Measurements from ENCODE around the gene NDUFA8.

The NDUFA8 gene

DNA sequence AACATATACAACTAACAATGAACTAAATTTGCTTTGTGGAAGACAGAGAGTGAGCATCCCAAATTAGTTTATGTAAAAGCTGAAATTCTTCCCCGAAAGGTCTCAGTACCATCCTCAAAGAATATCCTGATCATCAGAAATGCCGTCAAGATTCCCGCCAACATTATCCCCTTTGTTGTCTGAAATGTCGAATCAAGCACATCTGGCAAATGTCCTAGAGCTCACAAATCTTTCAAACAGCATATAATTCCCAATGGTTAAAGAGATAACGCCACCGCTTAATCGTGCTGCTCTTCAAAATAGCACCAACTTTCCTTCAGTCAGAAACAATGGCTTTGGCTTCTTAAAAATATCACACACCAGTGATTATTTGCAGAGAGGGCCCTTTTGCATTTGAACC, 23.9 kb upstream of the NDUFA8 start:
- DNase-seq, result no peak

DNA sequence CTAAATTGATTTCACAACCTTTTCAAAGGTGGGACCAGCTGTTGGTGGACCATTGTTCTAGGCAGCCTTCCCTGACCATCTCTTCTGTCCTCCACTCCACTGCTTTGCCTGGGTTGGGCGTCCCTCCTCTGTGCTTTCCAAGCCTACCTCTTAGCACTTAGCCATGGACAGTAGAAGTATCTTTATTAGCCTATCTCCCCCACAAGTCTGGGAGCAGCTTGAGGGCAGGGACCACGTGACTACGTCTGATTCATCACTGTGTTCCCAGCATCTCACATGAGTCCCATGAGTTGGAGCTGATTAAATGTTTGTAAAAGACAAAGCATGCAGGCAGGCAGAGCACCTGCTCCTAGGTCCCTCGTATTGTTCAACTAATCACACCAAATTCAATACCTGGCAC, 21.1 kb upstream of the NDUFA8 start:
- DNase-seq, result no peak

DNA sequence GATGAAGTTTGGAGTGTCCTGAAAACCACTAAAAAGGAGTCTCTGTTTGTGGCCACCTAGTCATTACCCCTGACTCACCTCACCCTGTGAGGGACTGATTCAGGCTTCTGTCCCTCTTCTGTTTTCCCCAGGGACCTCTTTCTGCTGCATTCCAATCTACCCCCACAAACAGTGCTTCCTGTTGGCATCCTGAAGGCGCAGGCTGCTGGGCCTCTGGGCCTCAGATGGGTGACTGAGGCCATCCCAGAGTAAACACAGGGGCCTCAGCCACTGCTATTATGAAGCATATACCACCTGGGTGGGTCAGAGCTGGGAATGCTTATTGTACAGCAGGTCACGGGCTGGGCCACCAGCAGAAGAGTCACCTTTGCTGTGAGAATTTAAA, 20.1 kb upstream of the NDUFA8 start:
- no peak for DNase-seq

DNA sequence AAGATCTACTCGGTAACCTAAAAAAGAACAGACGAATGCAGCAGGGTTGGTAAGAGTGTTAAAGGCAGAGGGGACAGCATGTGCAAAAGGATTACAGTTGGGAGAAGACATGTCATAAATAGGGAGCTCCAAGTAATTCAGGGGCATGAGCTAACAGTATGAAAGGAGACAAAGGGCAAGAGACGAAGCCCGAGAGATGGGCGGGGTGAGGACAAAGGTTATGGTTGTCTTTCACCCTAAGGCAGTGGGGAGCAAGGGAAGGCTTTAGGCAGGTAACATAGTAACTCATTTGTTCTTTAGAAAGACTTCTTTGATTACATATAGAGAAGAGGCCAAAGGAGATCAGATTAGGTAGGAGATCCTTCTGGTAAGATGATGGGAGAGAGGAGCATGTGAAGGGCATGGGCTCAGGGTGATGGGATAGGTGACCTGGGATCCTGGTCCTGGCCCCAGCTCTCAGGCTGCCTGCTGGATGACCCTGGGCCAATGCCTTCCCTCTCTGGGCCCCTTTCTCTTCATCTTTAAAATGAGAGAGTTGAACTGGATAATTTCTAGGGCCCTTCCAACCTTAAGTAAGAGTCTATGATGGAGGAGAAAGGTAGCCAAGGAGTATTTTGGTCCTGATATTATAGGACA, 19.6 kb upstream of the NDUFA8 start:
- DNase-seq, result no peak

DNA sequence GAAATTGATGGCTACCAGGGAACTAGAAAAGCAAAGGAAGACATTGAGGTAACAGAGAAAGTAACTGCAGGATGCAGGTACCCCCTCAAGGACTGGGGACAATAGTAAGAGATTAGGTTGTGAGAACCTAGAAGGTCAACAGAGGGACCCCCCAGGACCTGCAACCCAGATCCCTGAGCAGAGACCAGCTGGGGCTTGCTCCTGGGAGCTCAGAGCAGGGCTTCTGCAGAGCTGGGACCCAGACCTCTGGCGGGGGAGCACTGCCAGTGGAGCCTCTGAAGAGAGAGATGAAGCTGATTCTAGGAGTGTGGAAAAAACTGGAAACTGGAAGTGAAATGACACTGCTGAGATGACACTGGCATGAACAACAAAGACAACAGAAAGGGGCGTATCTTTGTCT, 17.3 kb upstream of the NDUFA8 start:
- peak; percentile 33 for DNase-seq

DNA sequence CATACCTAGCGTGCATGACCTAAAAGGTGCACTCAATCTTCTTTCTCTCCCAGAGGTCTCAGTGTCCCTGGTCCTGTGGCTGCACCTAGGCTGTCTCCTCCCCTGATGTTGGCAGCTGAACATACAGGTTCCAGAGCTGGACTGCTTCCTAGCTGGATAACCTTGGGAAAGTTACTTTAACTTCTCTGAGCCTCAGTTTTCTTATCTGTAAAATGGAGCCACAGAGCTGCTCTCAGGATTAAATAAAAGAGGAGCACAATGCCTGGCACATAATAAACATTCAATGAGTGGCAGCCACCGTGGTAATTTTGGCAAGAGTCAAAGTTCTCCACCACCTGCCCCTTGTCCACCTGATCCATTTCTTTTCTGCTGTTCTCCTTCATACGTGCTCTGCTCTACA, 14.1 kb upstream of the NDUFA8 start:
- DNase-seq, result peak; percentile 12

DNA sequence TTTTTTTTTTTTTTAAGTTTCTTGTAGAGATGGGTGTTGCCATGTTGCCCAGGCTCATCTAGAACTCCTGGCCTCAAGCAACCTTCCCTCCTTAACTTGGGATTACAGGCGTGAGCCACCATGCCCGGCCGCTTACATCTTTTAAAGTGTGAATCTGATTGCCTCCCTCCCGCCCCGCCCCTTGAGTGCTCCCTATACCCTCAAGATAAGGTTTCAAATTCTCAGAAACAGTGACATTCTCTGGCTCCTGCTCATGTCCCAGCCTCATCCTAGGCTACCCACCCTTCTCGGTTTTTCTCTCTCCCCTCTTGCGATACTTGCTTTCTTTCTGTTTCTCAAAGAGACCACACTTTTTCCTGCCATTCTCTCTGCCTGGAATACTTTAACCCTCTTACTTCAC, 12.6 kb upstream of the NDUFA8 start:
- peak; percentile 18 for DNase-seq

DNA sequence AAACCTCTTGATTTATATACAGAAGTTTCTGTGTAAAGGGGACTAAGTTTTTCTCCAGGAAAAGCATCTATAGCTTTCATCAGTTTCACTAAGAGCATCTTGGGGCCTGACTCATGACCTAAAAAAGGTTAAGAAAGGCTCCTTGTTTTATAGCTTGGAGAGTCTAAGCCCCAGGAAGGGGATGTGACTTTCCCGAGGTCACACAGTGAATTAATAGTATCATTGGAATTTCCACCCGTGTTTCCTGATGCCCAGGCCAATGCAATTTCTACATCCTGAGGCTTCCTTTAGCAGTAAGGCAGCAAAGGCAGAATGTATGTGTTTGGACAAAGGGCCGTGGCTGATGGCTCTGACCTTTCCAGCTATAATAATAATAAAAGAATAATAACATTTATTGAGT, 8.8 kb upstream of the NDUFA8 start:
- peak; percentile 21 for DNase-seq

DNA sequence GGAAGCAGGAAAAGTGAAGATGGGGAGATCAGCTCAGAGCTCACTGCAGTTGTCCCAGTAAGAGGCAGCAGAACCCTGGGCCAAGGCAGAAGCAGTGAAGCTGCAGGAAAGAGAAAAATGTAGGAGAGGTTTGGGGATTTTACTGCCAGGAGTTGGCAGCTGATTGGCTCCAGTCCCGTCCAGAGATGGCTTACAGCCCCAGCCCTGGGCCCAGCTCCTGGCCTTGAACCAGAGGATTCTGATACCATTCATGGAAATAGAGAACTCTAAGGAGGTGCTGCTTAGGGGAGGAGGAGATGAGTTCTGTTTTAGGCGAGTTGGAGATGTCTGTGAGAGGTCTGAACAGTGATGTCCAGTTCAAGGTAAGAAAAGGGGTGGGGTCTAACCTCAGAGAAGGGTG, 4.7 kb upstream of the NDUFA8 start:
- peak; percentile 40 for DNase-seq

DNA sequence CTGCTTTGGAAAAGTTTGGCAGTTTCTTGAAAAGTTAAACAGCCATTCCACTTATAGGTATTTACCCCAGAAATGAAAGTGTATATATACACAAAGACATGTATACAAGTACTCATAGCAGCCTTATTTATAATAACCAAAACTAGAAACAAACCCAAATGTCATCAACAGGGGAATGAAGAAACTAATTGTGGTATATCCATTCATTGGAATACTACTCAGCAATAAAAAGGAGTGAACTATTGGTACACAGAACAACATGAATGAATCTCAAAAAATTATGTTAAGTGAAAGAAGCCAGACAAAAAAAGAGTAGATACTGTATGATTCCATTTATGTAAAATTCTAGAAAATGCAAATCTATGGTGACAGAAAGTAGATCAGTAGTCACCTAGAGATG, 2.8 kb upstream of the NDUFA8 start:
- no peak for DNase-seq

DNA sequence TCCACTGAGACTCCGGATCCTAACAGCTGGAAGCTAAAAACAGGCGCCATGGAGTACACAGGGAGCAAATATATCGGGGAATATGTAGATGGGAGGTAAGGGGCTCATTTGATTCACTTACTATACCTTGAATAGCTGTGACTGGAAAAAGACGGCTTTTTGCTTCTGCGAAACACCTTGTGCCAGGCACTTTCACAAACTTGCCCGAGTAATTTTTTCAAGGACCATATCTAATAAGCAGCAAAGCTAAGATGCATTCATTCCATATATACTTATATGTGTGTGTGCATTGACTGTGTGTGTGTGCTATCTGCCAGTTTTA, 307 bp upstream of the NDUFA8 start:
- no peak for DNase-seq

DNA sequence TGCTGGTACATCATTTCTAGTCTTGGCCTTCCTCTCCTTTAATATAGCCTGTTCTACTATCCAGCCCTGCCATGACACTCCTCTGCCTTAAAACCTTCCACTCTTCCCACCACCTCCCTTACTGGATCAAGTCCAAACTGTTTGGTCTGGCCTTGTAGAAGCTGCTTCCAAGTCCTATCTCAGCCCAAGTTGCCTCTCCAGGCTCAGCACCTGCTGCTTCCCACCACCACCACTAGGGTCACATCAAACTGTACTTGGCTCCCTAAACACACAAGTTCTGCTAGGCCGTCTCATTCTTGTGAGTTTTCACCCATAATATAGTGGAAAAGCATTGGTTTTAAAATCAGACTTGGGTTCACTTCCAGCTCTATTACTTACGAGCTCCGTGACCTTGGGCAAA, 1.4 kb downstream of the NDUFA8 start:
- peak; percentile 83 for DNase-seq

DNA sequence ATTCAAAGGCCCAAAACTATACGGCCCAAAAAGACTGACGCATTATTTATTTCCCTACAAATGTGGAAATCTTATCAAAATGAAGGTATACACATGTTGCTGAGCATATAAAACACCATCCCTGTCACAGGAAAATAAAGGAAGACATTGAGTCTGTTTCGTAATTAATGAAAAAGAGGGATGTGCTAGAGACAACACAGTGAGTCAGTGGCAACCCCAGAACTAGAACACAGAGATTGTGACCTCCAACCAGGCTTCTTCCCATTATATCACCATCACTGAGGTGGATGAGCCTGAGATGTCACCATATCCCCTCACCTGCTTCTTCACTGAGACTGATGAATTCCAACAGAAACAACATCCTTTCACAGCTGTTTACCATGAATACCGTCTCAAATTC, 3.8 kb downstream of the NDUFA8 start:
- DNase-seq, result no peak

DNA sequence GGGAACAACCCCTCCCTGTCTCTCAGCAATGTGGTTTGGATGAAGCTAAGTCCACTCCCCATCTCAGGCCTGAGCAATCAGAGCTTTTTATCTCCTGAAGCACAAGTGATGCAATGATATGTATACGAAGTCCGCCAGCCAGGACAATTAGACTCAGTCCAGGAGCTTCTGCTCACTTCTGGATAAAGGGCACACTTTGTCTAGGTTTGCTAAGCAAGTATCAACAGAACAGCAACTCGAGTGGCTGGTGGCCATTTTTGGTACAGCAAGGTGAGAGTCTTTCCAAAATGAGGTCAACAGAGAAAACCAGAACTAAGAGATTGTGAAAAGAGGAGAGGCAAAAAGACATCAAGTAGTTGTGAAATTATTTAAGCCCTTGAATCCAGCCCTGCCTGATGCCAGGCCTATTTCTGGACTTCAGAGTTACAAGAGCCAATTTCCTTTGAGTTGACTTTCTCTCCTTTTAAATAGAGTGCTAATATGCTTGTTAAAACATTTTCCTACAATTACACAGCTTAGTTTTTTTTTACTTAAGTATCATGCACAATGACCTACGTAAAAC, 8.2 kb downstream of the NDUFA8 start:
- no peak for DNase-seq

DNA sequence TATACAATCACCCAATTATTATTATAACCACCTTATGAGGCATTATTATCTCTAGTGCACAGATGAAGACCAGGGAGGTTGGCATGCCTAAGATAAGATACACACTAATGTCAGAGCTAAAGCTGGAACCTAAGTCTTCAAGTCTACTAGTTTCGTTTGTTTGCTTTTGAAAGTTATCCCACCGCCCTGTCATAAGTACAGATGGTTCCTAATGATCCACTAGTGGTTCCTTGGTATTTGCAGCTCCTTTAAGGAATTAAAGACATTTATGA, 14.1 kb downstream of the NDUFA8 start:
- no peak for DNase-seq

DNA sequence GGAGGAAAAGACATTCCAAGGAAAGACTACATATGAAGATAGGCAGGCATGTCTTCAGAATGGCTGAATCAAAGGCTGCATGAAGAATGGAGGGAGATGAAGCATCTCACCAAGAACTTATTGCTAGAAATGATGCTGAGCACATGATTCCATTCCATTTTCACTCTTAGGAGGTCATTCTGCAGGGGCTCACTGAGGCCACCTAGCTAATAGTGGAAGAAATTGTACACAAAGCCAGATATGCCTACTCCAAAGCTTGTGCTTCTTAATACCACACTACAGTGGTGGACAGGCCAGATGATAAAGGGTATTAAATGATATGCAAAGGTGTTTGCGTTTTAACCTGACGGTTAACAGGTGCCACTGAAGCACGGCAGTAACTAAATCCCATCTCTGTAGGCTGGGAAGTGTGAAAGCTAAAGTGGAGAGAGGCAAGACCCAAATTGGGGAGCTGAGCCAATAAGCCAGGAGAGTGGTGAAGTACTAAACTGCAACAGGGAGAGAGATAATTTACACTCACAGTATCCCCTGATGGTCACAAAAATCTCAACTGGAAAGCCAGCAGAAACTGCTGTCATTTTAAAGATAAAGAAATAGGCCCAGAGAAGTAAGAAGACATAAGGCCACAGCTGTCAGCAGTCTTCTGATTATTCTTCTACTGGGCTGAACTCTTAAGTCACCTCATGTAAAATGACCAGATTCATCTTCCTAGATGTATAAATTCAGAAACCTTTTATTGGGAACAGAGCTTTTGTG, 14.6 kb downstream of the NDUFA8 start:
- no peak for DNase-seq

DNA sequence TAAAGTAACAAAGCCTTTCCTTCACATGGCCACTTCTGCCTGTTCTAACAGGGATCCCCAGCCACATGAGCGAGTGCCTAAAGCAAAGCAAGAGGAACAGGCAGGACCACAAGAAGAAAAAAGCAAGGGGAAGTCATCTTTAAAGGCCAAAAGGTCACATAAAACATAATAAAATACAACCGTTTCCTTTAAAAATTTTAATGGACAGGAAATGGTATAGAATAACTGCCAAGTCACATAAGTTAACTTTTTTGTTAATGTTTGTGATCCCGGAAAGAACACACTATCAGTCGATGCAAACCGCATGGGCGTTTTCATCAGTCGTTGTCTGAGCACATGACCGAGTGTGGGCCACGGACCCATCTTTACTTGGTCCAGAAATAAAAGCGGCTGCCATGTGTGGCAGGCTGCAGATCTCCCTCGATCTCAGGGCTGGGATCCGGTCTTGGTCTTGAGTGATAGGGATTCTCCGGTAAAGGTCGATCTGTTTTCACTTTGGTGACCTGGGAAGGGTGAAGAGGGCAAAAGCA, 15.6 kb downstream of the NDUFA8 start:
- no peak for DNase-seq

DNA sequence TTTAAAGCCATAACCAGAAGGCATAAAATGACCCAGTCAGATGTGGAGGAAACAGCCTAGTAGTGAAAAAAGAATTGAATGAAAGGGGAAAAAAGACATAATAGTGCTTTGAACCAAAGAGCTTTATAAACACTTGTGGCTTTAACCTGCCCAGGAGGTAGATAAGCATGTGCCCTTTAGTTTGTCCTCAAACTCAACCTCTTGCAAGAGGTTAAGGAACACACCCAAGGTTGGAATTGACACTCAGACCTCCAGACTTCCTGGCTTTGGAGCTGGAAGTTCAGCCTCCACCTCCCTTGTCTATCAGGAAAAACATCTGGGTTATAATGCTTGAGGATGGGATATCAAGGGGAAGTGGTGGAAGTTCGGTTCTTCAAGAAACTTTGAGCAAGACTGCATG, 16.3 kb downstream of the NDUFA8 start:
- no peak for DNase-seq

DNA sequence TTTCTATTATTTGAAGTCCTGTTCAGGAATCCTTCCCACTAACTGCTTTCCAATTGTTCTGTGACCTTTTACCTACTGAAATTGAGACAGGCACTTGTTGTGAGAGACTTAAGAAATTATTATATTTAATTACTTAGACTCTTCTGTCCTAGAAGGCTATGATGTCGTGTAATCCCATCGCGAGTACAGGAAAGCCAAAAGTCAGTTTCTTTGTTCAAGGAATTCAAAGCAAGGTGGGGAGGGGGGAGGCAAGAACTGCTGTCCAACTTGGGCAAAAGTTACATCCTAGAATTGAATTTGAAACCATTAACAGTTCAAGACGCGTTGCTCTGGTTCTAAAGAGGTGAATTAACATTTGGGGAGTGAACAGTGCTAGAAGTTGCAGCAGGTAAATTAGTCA, 17.9 kb downstream of the NDUFA8 start:
- DNase-seq, result no peak

DNA sequence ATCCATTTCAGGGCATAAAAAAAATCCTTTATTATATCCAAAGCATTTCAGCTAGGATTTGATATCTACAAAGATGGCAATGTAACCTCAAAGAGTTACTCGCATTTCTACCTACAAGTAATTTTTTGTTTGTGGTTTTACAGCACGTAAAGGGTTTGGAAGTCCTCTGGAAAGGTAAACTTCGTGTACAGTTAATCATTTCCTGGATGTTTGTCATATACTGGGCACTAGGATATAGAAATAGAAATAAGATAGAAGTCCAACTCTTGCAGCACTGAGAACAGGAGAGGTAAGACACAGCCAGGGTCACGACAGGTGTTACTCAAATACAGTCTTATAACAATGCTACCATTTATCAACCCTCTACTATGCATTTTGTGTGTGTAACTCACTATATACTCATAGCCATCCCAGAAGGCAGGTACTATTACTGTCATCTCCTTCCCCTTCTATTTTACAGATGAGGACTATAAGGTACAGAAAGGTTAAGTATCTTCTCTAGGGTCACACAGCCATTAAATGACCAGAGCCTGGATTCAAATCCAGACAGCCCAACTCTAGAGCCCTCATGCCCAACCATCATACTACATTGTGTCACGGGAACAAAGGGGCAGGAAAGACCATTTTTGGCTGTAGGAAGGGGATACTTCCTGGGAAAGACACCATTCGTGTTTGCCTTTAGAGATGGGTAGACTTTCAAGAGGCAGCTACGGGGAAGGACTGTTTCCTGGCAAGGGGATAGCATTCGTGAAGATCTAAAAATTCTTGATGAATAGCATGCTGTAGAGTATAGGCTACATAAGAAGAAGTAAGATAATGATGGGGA, 19.0 kb downstream of the NDUFA8 start:
- DNase-seq, result no peak

DNA sequence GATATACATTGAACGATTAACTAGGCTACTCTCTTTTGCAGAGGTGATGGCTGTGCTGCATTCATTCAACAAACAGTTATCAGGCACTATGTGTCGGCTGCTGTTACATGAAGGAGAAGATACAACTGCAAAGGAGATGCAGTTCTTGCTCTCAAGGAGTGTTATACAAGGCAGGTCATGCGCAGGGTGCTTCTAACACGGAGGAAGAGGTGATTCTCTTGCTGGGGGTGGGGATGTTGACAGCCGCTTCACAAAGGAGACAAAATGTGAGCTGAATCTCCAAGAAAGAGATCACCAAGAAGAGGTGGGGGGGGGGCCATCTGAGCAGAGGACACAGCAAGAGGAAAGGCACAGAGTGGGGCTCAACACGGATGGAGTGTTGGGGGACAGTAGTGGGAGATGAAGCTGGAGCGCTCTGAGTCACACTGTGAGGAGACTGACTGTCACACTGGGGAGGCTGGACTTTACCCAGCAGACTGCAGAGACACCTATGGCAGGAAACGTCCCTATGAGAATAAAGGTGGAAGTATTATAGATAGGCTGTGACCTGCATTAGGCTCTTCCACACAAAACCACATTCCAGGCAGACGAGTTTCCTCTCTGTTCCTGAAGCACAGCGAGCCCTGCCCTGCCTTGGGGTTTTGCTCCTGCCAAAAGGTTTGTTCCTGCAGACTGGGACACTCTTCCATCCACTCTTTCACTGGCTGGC, 20.9 kb downstream of the NDUFA8 start:
- no peak for DNase-seq

DNA sequence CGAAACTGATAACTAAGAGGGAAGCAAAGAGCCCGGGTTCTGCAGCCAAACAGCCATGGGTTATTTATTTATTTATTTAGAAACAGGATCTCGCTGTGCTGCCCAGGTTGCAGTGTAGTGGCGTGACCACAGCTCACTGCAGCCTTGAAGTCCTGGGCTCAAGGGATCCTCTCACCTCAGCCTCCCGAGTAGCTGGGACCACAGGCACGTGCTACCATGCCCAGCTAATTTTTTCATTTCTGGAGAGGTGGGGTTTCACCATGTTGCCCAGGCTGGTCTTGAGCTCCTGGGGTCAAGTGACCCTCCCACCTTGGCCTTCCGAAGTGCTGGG, 24.1 kb downstream of the NDUFA8 start:
- DNase-seq, result no peak

DNA sequence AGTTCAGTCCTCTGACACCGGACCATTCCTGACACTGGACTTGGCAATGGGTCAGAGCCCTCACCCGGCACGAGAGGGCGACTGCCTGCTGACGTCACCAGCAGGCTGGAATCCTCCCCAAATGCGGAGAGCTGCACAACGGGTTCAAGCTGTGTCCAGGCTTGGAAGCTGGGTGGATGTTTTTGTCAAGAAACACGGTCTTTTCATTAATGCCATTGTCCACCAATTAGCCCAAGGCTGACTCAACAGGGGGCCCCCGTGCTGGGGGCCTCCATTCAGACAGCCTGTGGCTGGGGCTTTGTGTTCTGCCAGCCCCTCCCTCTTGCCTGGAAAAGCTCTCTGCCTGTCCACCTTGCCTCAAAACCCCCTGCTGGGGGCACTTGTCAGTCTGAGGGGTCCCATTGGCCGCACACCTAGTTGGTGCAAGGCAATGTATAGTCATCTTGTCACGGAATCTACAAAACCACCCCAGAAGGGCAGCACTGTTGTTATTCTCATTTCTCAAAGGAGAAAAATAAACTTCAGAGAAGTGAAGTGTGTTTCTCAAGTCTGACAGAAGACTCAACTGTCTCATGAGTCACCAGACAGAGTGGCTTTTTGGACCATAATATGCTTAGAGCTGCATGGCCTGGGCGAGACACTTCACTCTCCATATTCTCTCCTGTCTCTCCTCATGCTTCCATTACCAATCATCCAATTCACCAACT, 24.6 kb downstream of the NDUFA8 start:
- peak; percentile 81 for DNase-seq

Data from islet precursor cell (in vitro differentiated cells).